NK-92 (cell line): ENCODE data around the gene UBAC2.

Source experiments
- DNase-seq: peaks from one replicate; lab custom pipeline; 2025; ENCODE audit not compliant: unreplicated experiment; lab: John Stamatoyannopoulos, UW

Gene UBAC2

GRCh38 chr13:99308471-99309087, 107.9 kb downstream of the UBAC2 start:
- no peak for DNase-seq

- DNase-seq = no peak
These were observed 109.9 kb downstream of the UBAC2 start for GRCh38 chr13:99310382-99311031.

- no peak for DNase-seq
These were observed 110.5 kb downstream of the UBAC2 start for GRCh38 chr13:99311137-99311536.

- no peak for DNase-seq
These were observed 111.3 kb downstream of the UBAC2 start for GRCh38 chr13:99311748-99312492.

GRCh38 chr13:99312493-99312883, 111.8 kb downstream of the UBAC2 start:
- no peak for DNase-seq

GRCh38 chr13:99313501-99313900, 112.8 kb downstream of the UBAC2 start:
- DNase-seq = no peak

GRCh38 chr13:99313941-99314340, 113.3 kb downstream of the UBAC2 start:
- DNase-seq = no peak

- no peak for DNase-seq
These were observed 114.1 kb downstream of the UBAC2 start for GRCh38 chr13:99314640-99315176.

GRCh38 chr13:99315186-99315585, 114.5 kb downstream of the UBAC2 start:
- DNase-seq = no peak

- no peak for DNase-seq
These were observed 115.6 kb downstream of the UBAC2 start for GRCh38 chr13:99316224-99316623.

GRCh38 chr13:99316657-99317256, 116.1 kb downstream of the UBAC2 start:
- DNase-seq = no peak

GRCh38 chr13:99320693-99321481, 120.2 kb downstream of the UBAC2 start:
- no peak for DNase-seq

- no peak for DNase-seq
These were observed 121.1 kb downstream of the UBAC2 start for GRCh38 chr13:99321709-99322108.

- DNase-seq = no peak
These were observed 121.8 kb downstream of the UBAC2 start for GRCh38 chr13:99322297-99323103.

GRCh38 chr13:99323488-99323887, 122.8 kb downstream of the UBAC2 start:
- no peak for DNase-seq

GRCh38 chr13:99326012-99326411, 125.4 kb downstream of the UBAC2 start:
- no peak for DNase-seq

GRCh38 chr13:99327126-99327525, 126.5 kb downstream of the UBAC2 start:
- DNase-seq = no peak

GRCh38 chr13:99327761-99328160, 127.1 kb downstream of the UBAC2 start:
- no peak for DNase-seq

- no peak for DNase-seq
These were observed 128.8 kb downstream of the UBAC2 start for GRCh38 chr13:99329477-99329876.

GRCh38 chr13:99330942-99331341, 130.3 kb downstream of the UBAC2 start:
- no peak for DNase-seq
